ENCODE data around the gene KCND3. TPM values are rescaled to one million over a fixed set of nuclear protein-coding genes. Genes with fewer than 3 reads are reported as not detected.

KCND3 gene
- total RNA-seq, 1 experiment from 2014 or later, result 0.15 TPM

- no CpG with 5 or more reads among the region's 2 CpGs for WGBS (ENCODE audit: extremely low coverage, insufficient read length, low lambda C conversion rate)
- Histone ChIP-seq H4K8ac (replicated peaks; ENCODE audit: insufficient read length, low read depth, low read length) (no peak overlapping the region), H2BK20ac (ENCODE audit: low read depth, low read length, poor library complexity, severe bottlenecking) (no peak overlapping the region), H3K23ac (ENCODE audit: insufficient read length, low read depth, low read length) (no peak overlapping the region), H3K4me2 (ENCODE audit: insufficient read depth, insufficient read length, low read length) (no peak overlapping the region), H3K27ac (ENCODE audit: insufficient read length, low read depth, low read length) (no peak overlapping the region), H3K18ac (ENCODE audit: insufficient read length, low read depth, low read length) (no peak overlapping the region), H3K4ac (ENCODE audit: low read depth, low read length) (no peak overlapping the region), H2AFZ (ENCODE audit: low read length) (no peak overlapping the region), H2BK120ac (ENCODE audit: low read depth, low read length, poor library complexity, severe bottlenecking) (no peak overlapping the region), H3K79me1 (ENCODE audit: insufficient read depth, low read depth, low read length, poor library complexity, severe bottlenecking) (no peaks in the 10 kb centered on the region), H2BK5ac (ENCODE audit: insufficient read length, low read length) (no peak overlapping the region), H3K9me3 (ENCODE audit: control insufficient read depth, low read depth, low read length) (no peaks in the 10 kb centered on the region), H4K5ac (ENCODE audit: insufficient read length, low read depth, low read length) (no peak overlapping the region), H3K27me3 (ENCODE audit: insufficient read depth, low read length) (no peaks in the 10 kb centered on the region), H4K91ac (ENCODE audit: insufficient read length, low read depth, low read length) (no peak overlapping the region), H3T11ph (ENCODE audit: low read length) (no peak overlapping the region), H3K79me2 (ENCODE audit: insufficient read depth, low read length) (no peaks in the 10 kb centered on the region), H3K14ac (ENCODE audit: insufficient read depth, low read length) (no peak overlapping the region), H2BK15ac (ENCODE audit: low read depth, low read length) (no peak overlapping the region), H2BK12ac (ENCODE audit: insufficient read length, low read depth, low read length) (no peak overlapping the region), H3K23me2 (ENCODE audit: insufficient read length, low read depth, low read length, poor library complexity, severe bottlenecking) (no peaks in the 10 kb centered on the region), H2AK5ac (ENCODE audit: insufficient read length, low read length) (no peak overlapping the region), H3K4me1 (ENCODE audit: insufficient read depth, low read length) (no peaks in the 10 kb centered on the region), H3K9ac (ENCODE audit: extremely low read depth, insufficient read length, low read length) (no peak overlapping the region), H4K20me1 (ENCODE audit: control insufficient read depth, insufficient read depth, insufficient read length) (no peaks in the 10 kb centered on the region), H3K56ac (ENCODE audit: insufficient read length, low read depth, low read length) (no peak overlapping the region)
- Mint-ChIP-seq H3K36me3 (ENCODE audit: insufficient read depth in 1 of 3, low read depth in 3 of 3) (0 out of 7 replicates have a peak, but pooled peaks cover 0 to 2% (median 0%) of the 10 kb centered on the region in 3 experiments), H3K27ac (no peak overlapping the region), H3K4me1 (no peaks in the 10 kb centered on the region), H3K4me3 (no peak overlapping the region), H3K9me3 (peaks cover 3% of the 10 kb centered on the region in 2 experiments; a peak in 3 of 5 replicates), H3K27me3 (ENCODE audit: low read depth) (peaks cover 2% of the 10 kb centered on the region; the same call in 1 of the 2 replicates)
- TF ChIP-seq CTCF (conservative IDR thresholded peaks at IDR 0.05), result no peak
- DNase-seq, result no peak
These were observed 190.9 kb downstream of the KCND3 start for GRCh38 chr1:111798580-111798979.

Measured in H9 (cell line).